Right lobe of liver (tissue), 6 donors: ENCODE measurements around the gene KCMF1. TPM values are rescaled to one million over a fixed set of nuclear protein-coding genes. Genes with fewer than 3 reads are reported as not detected.

Experiments used
- ATAC-seq, 4 donors: fragments of 200-7000 bp; cut with Tn5 transposase; one replicate each; pipeline ENCODE4 v1.9.1; 2020; ENCODE audit warnings: mild to moderate bottlenecking in 4 of 4, moderate library complexity in 4 of 4
- DNase-seq, 3 donors: peaks; one replicate each; pipeline ENCODE4 v3.0.0-alpha.2; 2020
- H3K27ac ChIP-seq, 3 donors: fragments of 200-600 bp; one replicate each; pipeline ENCODE4 v1.8.0; 2022
- H3K27me3 ChIP-seq, 2 donors: fragments of 200-600 bp; one replicate each; pipeline ENCODE4 v1.8.0; 2022
- H3K36me3 ChIP-seq, 4 donors: fragments of 200-600 bp; sonication (generic) in 1 of 4; one replicate each; pipeline versions ENCODE4 v1.5.1 to v1.8.0; 2017 to 2022; ENCODE audit warnings: control low read depth in 1 of 4
- H3K4me1 ChIP-seq, 4 donors: fragments of 200-600 bp; sonication (generic) in 1 of 4; one replicate each; pipeline versions ENCODE4 v1.5.1 to v1.8.0; 2017 to 2022; ENCODE audit warnings: control low read depth in 1 of 4
- H3K4me3 ChIP-seq, 3 donors: fragments of 200-600 bp; one replicate each; pipeline ENCODE4 v1.8.0; 2022
- H3K9me3 ChIP-seq, 4 donors: fragments of 200-600 bp; sonication (generic) in 1 of 4; one replicate each; pipeline versions ENCODE4 v1.5.1 to v1.8.0; 2017 to 2022; ENCODE audit warnings: control low read depth in 1 of 4
- CTCF ChIP-seq, 4 donors: fragments of 200-600 bp in 3 of 4; fragments of 450-650 bp in 1 of 4; IDR thresholded peaks; one replicate each; pipeline versions ENCODE4 v1.5.1 to v1.8.0; 2016 to 2022; ENCODE audit warnings: antibody characterized with exemption in 4 of 4, mild to moderate bottlenecking in 2 of 4
- POLR2A ChIP-seq: fragments of 450-650 bp; IDR thresholded peaks from one replicate; pipeline ENCODE4 v1.6.1; 2017; ENCODE audit warnings: antibody characterized with exemption, mild to moderate bottlenecking
- WGBS: methylation state at CpG from one replicate; pipeline ENCODE4 v1.1.6; 2018; ENCODE audit warnings: low coverage, low lambda C conversion rate; ENCODE audit not compliant: insufficient coverage; ENCODE audit errors: missing lambda C conversion rate; 5-methylcytosine and 5-hydroxymethylcytosine counted together
- intact Hi-C, 2 donors: fragments of 100-400 bp; cut with DNase I; formaldehyde crosslinking; loops; one replicate each; pipeline versions ENCODE4 v1.11.2 to v1.14.1; 2022
- total RNA-seq, 6 experiments: library from RNA; depleted of rRNA in 2 of 6; stranded (reverse); fragments of >200 nt in 2 of 6; fragmentation: NEBNext Ultra II Directional in 3 of 6; extraction: Animal tissue kit (Norgen Biotek cat#: 25700) in 3 of 6; gene quantifications; one replicate each; pipeline versions ENCODE4 v1.1.0 to v1.2.4, GENCODE V29; 2016 to 2023
- donor health status: DM: no; HTN: yes; CAD: no.
- donor health status: DM: no; HTN: no; CAD: no.
- donor health status: DM: no; HTN: no; CAD: no.
- donor health status: DM: no; HTN: yes; CAD: no.
- donor health status: DM: no; HTN: yes; CAD: no.

Gene KCMF1
- total RNA-seq, 6 experiments from 2014 or later = 28.6 to 45.3 (median 35.4) TPM

- peaks cover 0 to 5% (median 0%) of the 10 kb centered on the region in 4 donors for H3K4me1 ChIP-seq
- DNase-seq = peak in 1 of 3 donors; percentile 56
- H3K4me3 ChIP-seq = no peak overlapping the region
- H3K27ac ChIP-seq = no peak overlapping the region
- peaks cover 0 to 16% (median 4%) of the 10 kb centered on the region in 4 donors for H3K36me3 ChIP-seq
- peak in 3 of 4 donors; percentile 45 to 71 (median 53) for ATAC-seq
- H3K27me3 ChIP-seq = no peaks in the 10 kb centered on the region
- TF ChIP-seq CTCF (IDR thresholded peaks at IDR 0.05) = no peak
- TF ChIP-seq POLR2A = no peak
- intact Hi-C loops = no loop called here
- WGBS = 49% methylated on average over 7 of the region's 7 CpGs
- H3K9me3 ChIP-seq = no peaks in the 10 kb centered on the region
Measured at GRCh38 chr2:85037622-85038021, 66.7 kb downstream of the KCMF1 start.

GRCh38 chr2:85042330-85042729 lies 71.4 kb downstream of the KCMF1 start:
- ATAC-seq = no peak
- peaks cover 0 to 42% (median 15%) of the 10 kb centered on the region in 4 donors for H3K36me3 ChIP-seq
- intact Hi-C loops = no loop called here

GRCh38 chr2:85048534-85048933 lies 77.6 kb downstream of the KCMF1 start:
- Histone ChIP-seq H3K4me3 (no peak overlapping the region), H3K9me3 (no peaks in the 10 kb centered on the region), H3K27me3 (no peaks in the 10 kb centered on the region), H3K36me3 (peaks cover 0 to 61% (median 28%) of the 10 kb centered on the region in 4 donors), H3K4me1 (no peaks in the 10 kb centered on the region), H3K27ac (no peak overlapping the region)
- TF ChIP-seq POLR2A (no peak), CTCF (IDR thresholded peaks at IDR 0.05) (no peak)
- intact Hi-C loops = no loop called here
- DNase-seq (no peak), ATAC-seq (no peak)
- 95% methylated on average over 3 of the region's 3 CpGs for WGBS

More at GRCh38 chr2:85042330-85042729, 71.4 kb downstream of the KCMF1 start:
- Histone ChIP-seq H3K27ac (no peak overlapping the region), H3K4me1 (peaks cover 0 to 4% (median 0%) of the 10 kb centered on the region in 4 donors), H3K4me3 (no peak overlapping the region), H3K9me3 (no peaks in the 10 kb centered on the region), H3K27me3 (no peaks in the 10 kb centered on the region)
- 96% methylated on average over 3 of the region's 4 CpGs for WGBS
- no peak for TF ChIP-seq CTCF (IDR thresholded peaks at IDR 0.05)
- no peak for TF ChIP-seq POLR2A
- no peak for DNase-seq

- TF ChIP-seq CTCF (IDR thresholded peaks at IDR 0.05) (no peak), POLR2A (no peak)
- Histone ChIP-seq H3K27ac (no peak overlapping the region), H3K9me3 (no peaks in the 10 kb centered on the region), H3K27me3 (no peaks in the 10 kb centered on the region), H3K4me1 (no peaks in the 10 kb centered on the region), H3K4me3 (no peak overlapping the region), H3K36me3 (peaks cover 0 to 54% (median 26%) of the 10 kb centered on the region in 4 donors)
- ATAC-seq = no peak
- WGBS = 87% methylated on average over 10 of the region's 10 CpGs
- no peak for DNase-seq
- intact Hi-C loops = no loop called here
Measured at GRCh38 chr2:85049236-85049635, 78.3 kb downstream of the KCMF1 start.

GRCh38 chr2:85053802-85054201 lies 82.8 kb downstream of the KCMF1 start:
- intact Hi-C loops = no loop called here
- H3K27ac ChIP-seq = no peak overlapping the region

More at GRCh38 chr2:85053802-85054201, 82.8 kb downstream of the KCMF1 start:
- H3K4me1 ChIP-seq = peaks cover 0 to 7% (median 0%) of the 10 kb centered on the region in 4 donors
- 86% methylated on average over 6 of the region's 6 CpGs for WGBS
- H3K27me3 ChIP-seq = no peaks in the 10 kb centered on the region
- H3K36me3 ChIP-seq = peaks cover 0 to 27% (median 12%) of the 10 kb centered on the region in 4 donors
- no peak for TF ChIP-seq POLR2A
- TF ChIP-seq CTCF (IDR thresholded peaks at IDR 0.05) = no peak
- no peaks in the 10 kb centered on the region for H3K9me3 ChIP-seq
- DNase-seq = no peak
- ATAC-seq = peak in 2 of 4 donors; percentile 38 to 66
- H3K4me3 ChIP-seq = no peak overlapping the region
